HFFc6 (cell line): Measurements from ENCODE around the gene INHA. TPM values are rescaled to one million over a fixed set of nuclear protein-coding genes. Genes with fewer than 3 reads are reported as not detected.

Experiments
- DNase-seq: peaks from one replicate; pipeline ENCODE4 v3.0.0-alpha.2; 2018
- H3K27ac Mint-ChIP-seq: 2 replicates; pipeline ENCODE4 v1.8.0; 2020; ENCODE audit warnings: mild to moderate bottlenecking, mixed read lengths
- H3K27me3 Mint-ChIP-seq: 2 replicates; pipeline ENCODE4 v1.8.0; 2021; ENCODE audit warnings: mild to moderate bottlenecking, moderate library complexity, mixed read lengths; ENCODE audit not compliant: insufficient read depth
- H3K36me3 Mint-ChIP-seq: 2 replicates; pipeline ENCODE4 v1.8.0; 2021; ENCODE audit warnings: low read depth, mixed read lengths
- H3K4me1 Mint-ChIP-seq: 2 replicates; pipeline ENCODE4 v1.8.0; 2020; ENCODE audit warnings: low read depth, mixed read lengths
- H3K4me3 Mint-ChIP-seq: 2 replicates; pipeline ENCODE4 v1.8.0; 2020; ENCODE audit warnings: mild to moderate bottlenecking, moderate library complexity, mixed read lengths
- H3K9me3 Mint-ChIP-seq: 2 replicates; pipeline ENCODE4 v1.8.0; 2020; ENCODE audit warnings: mild to moderate bottlenecking, mixed read lengths
- CTCF ChIP-seq: fragments of 200-600 bp; sonication (generic); IDR thresholded peaks from 2 replicates; pipeline ENCODE4 v1.5.0; 2021; ENCODE audit warnings: antibody characterized with exemption, mild to moderate bottlenecking
- total RNA-seq, 6 experiments: library from RNA; stranded (reverse); fragmentation: NEBNext Ultra II Directional; extraction: Animal tissue kit (Norgen Biotek cat#: 25700); gene quantifications; 2 replicates in 1 of 6; 3 replicates in 5 of 6; pipeline ENCODE4 v1.2.3, GENCODE V29; 2021

The INHA gene
- total RNA-seq, 6 experiments from 2014 or later: 0.14 to 0.45 (median 0.25) TPM; not detected in 1

- Mint-ChIP-seq H3K9me3 (no peaks in the 10 kb centered on the region), H3K27ac (no peak overlapping the region), H3K4me3 (no peak overlapping the region), H3K27me3 (peaks cover 19% of the 10 kb centered on the region), H3K4me1 (peaks cover 23% of the 10 kb centered on the region), H3K36me3 (no peaks in the 10 kb centered on the region)
- no peak for DNase-seq
- TF ChIP-seq CTCF: no peak
These were observed 20.6 kb downstream of the INHA start for GRCh38 chr2:219592736-219593135.

GRCh38 chr2:219593154-219593553 is 21.0 kb downstream of the INHA start:
- no peak for DNase-seq
- Mint-ChIP-seq H3K4me3 (no peak overlapping the region), H3K36me3 (no peaks in the 10 kb centered on the region), H3K27ac (no peak overlapping the region), H3K4me1 (peaks cover 25% of the 10 kb centered on the region), H3K27me3 (peaks cover 17% of the 10 kb centered on the region), H3K9me3 (no peaks in the 10 kb centered on the region)
- no peak for TF ChIP-seq CTCF

- no peak overlapping the region for H3K4me3 Mint-ChIP-seq
- H3K36me3 Mint-ChIP-seq: no peaks in the 10 kb centered on the region
- peaks cover 40% of the 10 kb centered on the region for H3K4me1 Mint-ChIP-seq
- H3K27me3 Mint-ChIP-seq: peaks cover 12% of the 10 kb centered on the region
- no peaks in the 10 kb centered on the region for H3K9me3 Mint-ChIP-seq
- TF ChIP-seq CTCF: no peak; the same call in 1 of the 2 replicates
- peak overlapping the region; percentile 98 for H3K27ac Mint-ChIP-seq
- DNase-seq: no peak
These were observed 23.1 kb downstream of the INHA start for GRCh38 chr2:219595256-219595655.

GRCh38 chr2:219596954-219597551 is 24.9 kb downstream of the INHA start:
- H3K4me1 Mint-ChIP-seq: peaks cover 46% of the 10 kb centered on the region
- peak overlapping the region; percentile 96 for H3K4me3 Mint-ChIP-seq
- no peaks in the 10 kb centered on the region for H3K9me3 Mint-ChIP-seq
- no peak for DNase-seq
- peak overlapping the region; percentile 98 for H3K27ac Mint-ChIP-seq
- H3K27me3 Mint-ChIP-seq: peaks cover 5% of the 10 kb centered on the region
- TF ChIP-seq CTCF: no peak
- 0 out of 2 replicates have a peak, but pooled peaks cover 4% of the 10 kb centered on the region for H3K36me3 Mint-ChIP-seq

GRCh38 chr2:219597552-219598307 is 25.6 kb downstream of the INHA start, which contains the start of gene STK11IP:
Gene STK11IP (plus strand): TSS chr2:219597857. CDS start chr2:219598120, 263 bp downstream.
- Mint-ChIP-seq H3K36me3 (0 out of 2 replicates have a peak, but pooled peaks cover 4% of the 10 kb centered on the region), H3K27me3 (peaks cover 5% of the 10 kb centered on the region), H3K4me3 (peak within 1 kb of the TSS; percentile 96), H3K9me3 (no peaks in the 10 kb centered on the region), H3K4me1 (peaks cover 46% of the 10 kb centered on the region), H3K27ac (peak within 1 kb of the TSS; percentile 98)
- TF ChIP-seq CTCF: no peak
- DNase-seq: peak; percentile 95
